GM10248 (cell line): ENCODE measurements around the gene CHST11.
"Not testable (repeated sequence)": the region's sequence is repeated elsewhere in the genome, so short reads cannot be mapped to it uniquely, and the experiment has no call there.

Source experiments
- CTCF ChIA-PET: fragments of 300-600 bp; sonication (Branson Sonifier 250); formaldehyde crosslinking; extraction: SDS; loops from one replicate; lab custom pipeline; 2021; ENCODE audit warnings: antibody characterized with exemption; lab: Yijun Ruan, JAX
- POLR2A ChIA-PET: fragments of 350-650 bp; sonication (Branson Sonifier 250); formaldehyde crosslinking; extraction: SDS; loops from one replicate; lab custom pipeline; 2020; ENCODE audit warnings: antibody characterized with exemption; lab: Yijun Ruan, JAX
- DNase-seq: peaks from one replicate; pipeline ENCODE4 v3.0.0; 2012; ENCODE audit errors: extremely low spot score
- CTCF ChIP-seq: IDR thresholded peaks from 2 replicates; pipeline ENCODE4 v1.5.1; 2012; ENCODE audit warnings: mild to moderate bottlenecking, low read depth; ENCODE audit errors: extremely low read depth, missing control alignments, control extremely low read depth

Gene CHST11

GRCh38 chr12:104610513-104611235 lies 153.9 kb downstream of the CHST11 start:
- no peak for TF ChIP-seq CTCF
- no peak for DNase-seq
- ChIA-PET CTCF (interaction anchor here (1.2 to 1.7 kb wide), 5 partner anchors 8 to 31 kb away, joined by 3 to 4 read pairs (median 4); no protein-coding TSS in a partner anchor), POLR2A (interaction anchor here (0.7 kb wide), 1 partner anchor 223 kb away, joined by 4 read pairs; no protein-coding TSS in a partner anchor)

- no peak for TF ChIP-seq CTCF
- CTCF ChIA-PET, result interaction anchor here (0.6 to 0.7 kb wide), 2 partner anchors 11 to 13 kb away, joined by 3 read pairs; no protein-coding TSS in a partner anchor
- POLR2A ChIA-PET, result no interaction called here
These were observed 154.9 kb downstream of the CHST11 start for GRCh38 chr12:104611671-104612070.

GRCh38 chr12:104613372-104613771 lies 156.6 kb downstream of the CHST11 start:
- DNase-seq, POLR2A ChIA-PET, CTCF ChIA-PET: not testable (repeated sequence)

More at GRCh38 chr12:104611671-104612070, 154.9 kb downstream of the CHST11 start:
- DNase-seq, result no peak

GRCh38 chr12:104615048-104615561 lies 158.4 kb downstream of the CHST11 start:
- CTCF ChIA-PET, result interaction anchor here (1.0 to 1.9 kb wide), 3 partner anchors 10 to 14 kb away, joined by 3 to 6 read pairs (median 3); no protein-coding TSS in a partner anchor
- POLR2A ChIA-PET, result no interaction called here
- no peak for TF ChIP-seq CTCF
- DNase-seq, result no peak

GRCh38 chr12:104618691-104619090 lies 161.9 kb downstream of the CHST11 start:
- CTCF ChIA-PET, result interaction anchor here (0.8 to 1.4 kb wide), 2 partner anchors 9 to 20 kb away, joined by 3 read pairs; no protein-coding TSS in a partner anchor
- TF ChIP-seq CTCF, result no peak
- DNase-seq, result no peak
- POLR2A ChIA-PET, result no interaction called here

GRCh38 chr12:104619305-104619704 lies 162.6 kb downstream of the CHST11 start:
- ChIA-PET CTCF (interaction anchor here (0.8 to 1.4 kb wide), 2 partner anchors 9 to 20 kb away, joined by 3 read pairs; no protein-coding TSS in a partner anchor), POLR2A (no interaction called here)
- DNase-seq, result no peak
- TF ChIP-seq CTCF, result no peak
